Gastroesophageal sphincter (tissue), 3 donors: ENCODE results near the gene TMPRSS5.

ENCODE experiments used
- CTCF ChIP-seq, 4 experiments: fragments of 200-600 bp in 2 of 4; fragments of 450-650 bp in 2 of 4; sonication (generic) in 1 of 4; IDR thresholded peaks; one replicate each; pipeline ENCODE4 v1.5.1; 2017 to 2019; ENCODE audit warnings: antibody characterized with exemption in 4 of 4, mild to moderate bottlenecking in 2 of 4, moderate library complexity in 2 of 4
- EP300 ChIP-seq: sonication (generic); formaldehyde crosslinking; IDR thresholded peaks from one replicate; pipeline ENCODE4 v1.6.1; 2017; ENCODE audit warnings: antibody characterized with exemption, mild to moderate bottlenecking
- POLR2A ChIP-seq, 2 donors: fragments of 450-650 bp; IDR thresholded peaks; one replicate each; pipeline ENCODE4 v1.6.1; 2017; ENCODE audit warnings: antibody characterized with exemption in 2 of 2, mild to moderate bottlenecking in 2 of 2, moderate library complexity in 1 of 2
- POLR2AphosphoS5 ChIP-seq: sonication (generic); formaldehyde crosslinking; IDR thresholded peaks from one replicate; pipeline ENCODE4 v1.6.1; 2017; ENCODE audit warnings: antibody characterized with exemption

GRCh38 chr11:113664069-113664980 lies 41.8 kb downstream of the TMPRSS5 start:
- TF ChIP-seq CTCF (IDR thresholded peaks at IDR 0.05): no peak
- no peak for TF ChIP-seq POLR2AphosphoS5
- TF ChIP-seq POLR2A (IDR thresholded peaks at IDR 0.05): no peak
- no peak for TF ChIP-seq EP300
